ENCODE data around the gene TM2D1.

- TF ChIP-seq CTCF (IDR thresholded peaks at IDR 0.05) (no peak), EZH2 (IDR thresholded peaks at IDR 0.05) (no peak)
Observed at GRCh38 chr1:61742620-61743430, 17.9 kb upstream of the TM2D1 start.

Measured in neural progenitor cell (in vitro differentiated cells).